ENCODE measurements around the gene REM2.
A peak's percentile ranks its signal among the peaks of the same experiment; 100 is the strongest.

DNA sequence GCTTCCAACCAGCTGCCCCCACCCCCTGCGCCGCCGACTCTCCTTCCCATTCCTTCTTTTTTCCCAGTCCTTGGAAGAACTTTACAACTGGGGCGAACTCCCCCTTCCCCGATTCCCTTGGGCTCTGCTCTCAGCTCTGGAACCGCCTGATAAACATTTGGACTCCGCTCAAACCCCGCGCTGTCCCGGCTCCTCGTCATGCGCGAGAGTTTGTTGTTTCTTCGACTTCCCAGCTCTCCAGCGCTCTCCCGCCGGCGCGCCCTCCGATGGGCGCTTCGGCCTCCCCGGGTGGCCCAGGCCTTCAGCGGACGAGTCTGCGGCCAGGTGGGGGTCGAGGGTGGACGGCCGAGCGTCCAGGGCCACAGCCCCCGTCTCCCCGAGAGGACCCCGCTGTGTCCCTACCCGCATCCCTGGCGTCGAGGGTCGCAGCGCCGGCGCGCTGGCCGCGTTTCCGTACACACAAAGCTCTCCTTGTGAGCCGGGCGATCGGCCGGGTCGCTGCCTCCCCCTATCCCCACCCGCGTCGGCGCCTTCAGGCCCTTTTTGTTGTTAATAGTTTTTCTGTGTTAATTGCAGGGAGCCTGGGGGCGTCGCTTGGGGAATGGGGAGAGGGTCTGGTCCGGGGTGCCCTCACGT is 45.8 kb upstream of the REM2 start:
- TF ChIP-seq, protein P1, sequence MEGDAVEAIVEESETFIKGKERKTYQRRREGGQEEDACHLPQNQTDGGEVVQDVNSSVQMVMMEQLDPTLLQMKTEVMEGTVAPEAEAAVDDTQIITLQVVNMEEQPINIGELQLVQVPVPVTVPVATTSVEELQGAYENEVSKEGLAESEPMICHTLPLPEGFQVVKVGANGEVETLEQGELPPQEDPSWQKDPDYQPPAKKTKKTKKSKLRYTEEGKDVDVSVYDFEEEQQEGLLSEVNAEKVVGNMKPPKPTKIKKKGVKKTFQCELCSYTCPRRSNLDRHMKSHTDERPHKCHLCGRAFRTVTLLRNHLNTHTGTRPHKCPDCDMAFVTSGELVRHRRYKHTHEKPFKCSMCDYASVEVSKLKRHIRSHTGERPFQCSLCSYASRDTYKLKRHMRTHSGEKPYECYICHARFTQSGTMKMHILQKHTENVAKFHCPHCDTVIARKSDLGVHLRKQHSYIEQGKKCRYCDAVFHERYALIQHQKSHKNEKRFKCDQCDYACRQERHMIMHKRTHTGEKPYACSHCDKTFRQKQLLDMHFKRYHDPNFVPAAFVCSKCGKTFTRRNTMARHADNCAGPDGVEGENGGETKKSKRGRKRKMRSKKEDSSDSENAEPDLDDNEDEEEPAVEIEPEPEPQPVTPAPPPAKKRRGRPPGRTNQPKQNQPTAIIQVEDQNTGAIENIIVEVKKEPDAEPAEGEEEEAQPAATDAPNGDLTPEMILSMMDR (IDR thresholded peaks at IDR 0.05 in 8 of 11, conservative IDR thresholded peaks at IDR 0.05 in 3 of 11): no peak
- TF ChIP-seq POLR2AphosphoS5 (IDR thresholded peaks at IDR 0.05): peak in 2 of 3 donors; percentile 43 to 53
